ENCODE results near the gene DERA. TPM values are rescaled to one million over a fixed set of nuclear protein-coding genes. Genes with fewer than 3 reads are reported as not detected.
"Not testable (repeated sequence)": the region's sequence is repeated elsewhere in the genome, so short reads cannot be mapped to it uniquely, and the experiment has no call there.

The DERA gene
- total RNA-seq, 4 donors from 2014 or later = 30.2 to 43.4 (median 36.7) TPM

DNA sequence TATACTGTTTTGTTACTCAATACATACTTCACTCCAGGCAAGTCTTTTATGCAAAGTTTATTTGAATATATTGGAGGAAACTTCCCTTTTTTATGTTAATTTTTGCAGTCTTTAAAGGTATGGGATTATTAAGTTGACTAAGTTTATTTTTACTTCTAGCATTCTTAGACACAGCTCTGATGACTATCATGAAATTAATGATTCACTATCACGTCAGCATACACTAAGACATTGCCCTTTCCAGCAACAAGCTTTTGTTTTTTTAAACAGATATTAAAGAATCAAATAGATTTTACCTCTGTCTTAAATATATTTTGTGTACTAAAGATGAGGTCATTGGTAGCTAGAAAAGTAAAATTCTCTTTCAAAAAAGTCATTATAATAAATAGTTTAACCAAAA lies 52.1 kb downstream of the DERA start:
- 78 to 79% methylated on average over 1 of the region's 1 CpG for WGBS, 2 donors
- H3K4me3 ChIP-seq (ENCODE audit: low read depth, poor library complexity, severe bottlenecking) = no peak overlapping the region
- TF ChIP-seq POLR2A (IDR thresholded peaks at IDR 0.05) = no peak
- TF ChIP-seq, protein P1, sequence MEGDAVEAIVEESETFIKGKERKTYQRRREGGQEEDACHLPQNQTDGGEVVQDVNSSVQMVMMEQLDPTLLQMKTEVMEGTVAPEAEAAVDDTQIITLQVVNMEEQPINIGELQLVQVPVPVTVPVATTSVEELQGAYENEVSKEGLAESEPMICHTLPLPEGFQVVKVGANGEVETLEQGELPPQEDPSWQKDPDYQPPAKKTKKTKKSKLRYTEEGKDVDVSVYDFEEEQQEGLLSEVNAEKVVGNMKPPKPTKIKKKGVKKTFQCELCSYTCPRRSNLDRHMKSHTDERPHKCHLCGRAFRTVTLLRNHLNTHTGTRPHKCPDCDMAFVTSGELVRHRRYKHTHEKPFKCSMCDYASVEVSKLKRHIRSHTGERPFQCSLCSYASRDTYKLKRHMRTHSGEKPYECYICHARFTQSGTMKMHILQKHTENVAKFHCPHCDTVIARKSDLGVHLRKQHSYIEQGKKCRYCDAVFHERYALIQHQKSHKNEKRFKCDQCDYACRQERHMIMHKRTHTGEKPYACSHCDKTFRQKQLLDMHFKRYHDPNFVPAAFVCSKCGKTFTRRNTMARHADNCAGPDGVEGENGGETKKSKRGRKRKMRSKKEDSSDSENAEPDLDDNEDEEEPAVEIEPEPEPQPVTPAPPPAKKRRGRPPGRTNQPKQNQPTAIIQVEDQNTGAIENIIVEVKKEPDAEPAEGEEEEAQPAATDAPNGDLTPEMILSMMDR (IDR thresholded peaks at IDR 0.05) = no peak
- intact Hi-C loops (cut with DNase I; ENCODE audit: low total_unique reads) = no loop called here
- no peak for DNase-seq (ENCODE audit: low spot score in 2 of 2)

DNA sequence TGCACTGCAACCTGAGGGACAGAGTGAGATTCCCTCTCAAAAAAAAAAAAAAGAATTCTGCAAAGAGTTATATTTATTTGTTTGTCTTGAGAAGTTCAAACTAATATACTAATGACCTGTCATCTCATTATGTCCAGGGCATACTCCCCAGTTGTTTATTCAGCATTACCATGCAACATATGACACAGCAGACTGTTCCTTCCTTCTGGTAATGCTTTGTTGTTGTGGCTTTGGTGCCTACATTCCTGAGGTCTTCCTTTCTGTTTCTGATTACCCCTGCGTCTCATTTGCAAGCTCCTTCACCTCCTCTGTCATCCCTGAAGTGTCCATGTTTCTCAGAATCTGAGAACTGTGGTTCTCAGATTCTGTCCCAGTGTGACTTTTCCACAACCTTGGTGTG lies 55.3 kb downstream of the DERA start:
- no peak for DNase-seq (ENCODE audit: low spot score in 2 of 2)
- intact Hi-C loops (cut with DNase I; ENCODE audit: low total_unique reads) = no loop called here
- TF ChIP-seq POLR2A (IDR thresholded peaks at IDR 0.05) = no peak
- TF ChIP-seq, protein P1 (IDR thresholded peaks at IDR 0.05) = no peak
- H3K4me3 ChIP-seq (ENCODE audit: low read depth, poor library complexity, severe bottlenecking) = no peak overlapping the region
- 59 to 71% methylated on average over 1 of the region's 1 CpG for whole genome bisulfite sequencing, 2 donors

DNA sequence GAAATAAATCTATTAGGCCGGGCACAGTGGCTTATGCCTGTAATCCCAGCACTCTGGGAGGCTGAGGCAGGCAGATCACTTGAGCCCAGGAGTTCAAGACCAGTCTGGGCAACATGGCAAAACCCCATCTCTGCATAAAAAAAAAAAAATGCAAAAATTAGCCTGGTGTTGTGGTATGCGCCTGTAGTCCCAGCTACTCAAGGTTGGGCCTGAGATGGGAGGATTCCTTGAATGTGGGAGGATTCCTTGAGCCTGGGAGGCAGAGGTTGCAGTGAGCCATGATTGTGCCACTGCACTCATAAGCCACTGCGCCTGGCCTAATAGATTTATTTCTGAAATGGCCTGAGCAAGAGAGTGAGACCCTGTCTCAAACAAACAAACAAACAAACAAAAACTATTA lies 55.9 kb downstream of the DERA start:
- DNase-seq (ENCODE audit: low spot score in 2 of 2); H3K4me3 ChIP-seq (ENCODE audit: low read depth, poor library complexity, severe bottlenecking); intact Hi-C loops (cut with DNase I; ENCODE audit: low total_unique reads): not testable (repeated sequence)
- WGBS, 2 donors = 96 to 98% methylated on average over 3 of the region's 3 CpGs

DNA sequence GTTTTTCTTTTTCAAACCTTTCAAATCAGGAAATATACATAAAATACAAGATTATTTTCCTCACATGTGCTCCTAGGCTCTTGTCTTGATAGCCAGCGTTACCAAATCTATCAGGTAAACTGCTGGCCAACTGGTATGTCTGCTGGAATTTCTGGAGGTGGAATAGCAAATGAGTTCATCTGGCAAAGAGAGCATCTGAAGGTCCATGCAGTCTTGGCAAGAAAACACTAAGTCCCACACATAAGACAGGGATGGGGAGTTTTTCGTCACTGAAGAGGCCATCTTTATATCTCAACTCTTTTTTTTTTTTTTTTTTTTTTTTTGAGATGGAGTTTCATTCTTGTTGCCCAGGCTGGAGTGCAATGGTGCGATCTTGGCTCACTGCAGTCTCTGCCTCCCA lies 60.1 kb downstream of the DERA start:
- intact Hi-C loops (cut with DNase I; ENCODE audit: low total_unique reads) = no loop called here
- no peak overlapping the region for H3K4me3 ChIP-seq (ENCODE audit: low read depth, poor library complexity, severe bottlenecking)
- TF ChIP-seq POLR2A (IDR thresholded peaks at IDR 0.05) = no peak
- TF ChIP-seq, protein P1 (IDR thresholded peaks at IDR 0.05) = no peak
- 57 to 75% methylated on average over 3 of the region's 3 CpGs for WGBS, 2 donors
- no peak for DNase-seq (ENCODE audit: low spot score in 2 of 2)

DNA sequence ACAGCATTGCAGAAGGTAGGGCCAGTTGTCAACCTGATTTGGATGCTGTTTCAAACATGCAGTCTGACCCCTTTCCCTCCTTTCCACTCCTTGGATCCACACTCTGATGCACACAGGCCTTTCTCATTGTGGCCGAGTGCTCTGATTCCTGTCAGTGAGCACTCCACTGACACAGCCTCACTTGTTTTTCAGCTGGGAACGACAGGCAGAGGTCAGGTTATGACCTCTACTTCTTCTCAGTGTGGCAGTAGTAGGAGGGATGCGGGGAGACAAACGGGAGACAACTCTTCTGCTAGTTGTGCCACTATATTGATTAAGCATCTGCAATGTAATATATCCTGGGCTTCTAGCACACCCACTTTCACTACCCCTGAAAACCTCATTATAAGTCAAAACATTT lies 61.8 kb downstream of the DERA start:
- WGBS, 2 donors = 75% methylated on average over 4 of the region's 4 CpGs
- TF ChIP-seq, protein P1 (IDR thresholded peaks at IDR 0.05) = no peak
- no peak for DNase-seq (ENCODE audit: low spot score in 2 of 2)
- intact Hi-C loops (cut with DNase I; ENCODE audit: low total_unique reads) = no loop called here
- H3K4me3 ChIP-seq (ENCODE audit: low read depth, poor library complexity, severe bottlenecking) = no peak overlapping the region

DNA sequence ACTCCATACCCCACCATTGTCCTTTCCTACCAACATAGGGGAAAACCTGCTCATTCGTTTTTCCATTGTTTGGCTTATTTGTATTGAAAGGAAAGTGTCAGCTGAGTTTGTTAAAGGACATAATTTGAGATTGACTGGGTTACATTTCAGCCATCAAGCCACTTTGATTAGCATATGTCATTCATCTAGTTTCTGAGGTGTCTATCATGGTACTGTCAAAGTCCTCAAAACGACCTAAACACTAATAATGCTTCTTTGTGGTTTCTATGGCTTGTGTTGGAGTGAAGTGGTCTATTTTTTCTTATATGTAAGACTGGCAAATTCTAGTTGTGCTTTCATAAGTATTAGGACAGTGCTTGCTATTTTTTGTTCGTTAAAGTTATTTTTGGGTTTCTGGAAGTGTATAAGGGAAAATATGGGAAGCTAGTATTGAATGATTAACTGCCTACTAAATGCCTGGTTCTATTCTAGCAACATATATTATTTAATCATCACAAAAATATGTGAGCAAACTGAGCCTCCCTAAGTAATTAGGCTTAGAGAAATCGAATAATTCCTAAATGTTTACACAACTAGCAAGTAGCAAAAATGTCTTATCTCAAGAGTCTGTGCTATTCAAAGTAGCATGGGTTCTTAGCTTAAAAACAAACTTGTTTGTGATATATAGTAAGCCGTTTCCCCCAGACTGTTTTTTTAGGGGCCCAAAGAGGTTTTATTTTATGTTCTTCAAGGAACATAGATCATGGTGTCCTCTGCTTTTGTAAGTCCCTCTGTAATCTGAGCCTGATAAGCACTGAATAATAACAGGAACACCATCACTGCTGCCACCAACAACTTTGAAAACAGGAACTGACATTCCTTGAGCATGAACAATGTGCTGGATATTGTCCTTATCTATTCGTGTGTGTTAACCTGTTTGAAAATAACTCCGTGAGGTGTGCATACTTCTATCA lies 67.1 kb downstream of the DERA start:
- no peak for DNase-seq (ENCODE audit: low spot score in 2 of 2)
- 71 to 73% methylated on average over 7 of the region's 7 CpGs for WGBS, 2 donors
- intact Hi-C loops (cut with DNase I; ENCODE audit: low total_unique reads) = no loop called here
- H3K4me3 ChIP-seq (ENCODE audit: low read depth, poor library complexity, severe bottlenecking) = no peak overlapping the region
- no peak for TF ChIP-seq POLR2A (IDR thresholded peaks at IDR 0.05)
- TF ChIP-seq, protein P1 (IDR thresholded peaks at IDR 0.05) = no peak
